HG02610 (cell line): ENCODE measurements around the gene RFX7.
"Not testable (repeated sequence)": the region's sequence is repeated elsewhere in the genome, so short reads cannot be mapped to it uniquely, and the experiment has no call there.

Source experiments
- ATAC-seq: cut with Tn5 transposase; IDR thresholded peaks from one replicate; pipeline ENCODE4 v1.9.1; 2021; ENCODE audit warnings: mild to moderate bottlenecking, moderate library complexity; ENCODE audit not compliant: unreplicated experiment

The RFX7 gene

DNA sequence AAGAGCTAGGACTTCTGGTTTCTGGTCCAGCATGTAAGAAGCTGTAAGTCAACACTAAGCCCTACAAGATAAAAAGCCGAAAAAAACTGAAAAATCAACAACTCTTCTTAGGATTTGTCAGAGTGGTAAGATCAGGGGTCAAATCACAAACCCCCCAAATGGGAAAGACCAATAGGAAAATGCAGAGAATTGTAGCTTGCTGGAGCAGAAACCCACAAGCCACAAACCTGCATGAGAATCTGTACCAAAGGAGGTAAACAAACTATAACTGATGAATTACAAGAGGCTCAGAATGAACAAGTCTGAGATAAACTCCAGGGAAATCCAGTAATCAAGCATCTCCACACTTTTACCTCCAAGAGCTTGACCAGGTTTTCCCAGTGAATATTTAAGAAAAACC lies 36.0 kb downstream of the RFX7 start:
- ATAC-seq = peak; percentile 47

DNA sequence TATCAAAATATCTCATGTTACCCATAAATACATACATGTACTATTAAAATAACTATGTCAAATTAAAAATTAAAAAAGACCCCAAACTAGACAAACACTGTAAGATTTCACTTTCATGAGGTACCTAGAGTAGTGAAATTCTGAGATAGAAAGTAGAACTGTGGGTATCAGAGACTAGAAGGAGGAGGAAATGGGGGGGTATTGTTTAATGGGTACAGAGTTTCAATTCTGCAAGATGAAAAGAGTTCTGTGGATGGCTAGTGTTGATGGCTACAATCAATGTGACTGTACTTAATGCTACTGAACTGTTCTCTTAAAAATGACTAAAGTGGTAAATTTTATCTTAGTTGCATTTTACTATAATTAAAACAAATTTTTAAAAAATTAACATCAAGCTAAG lies 36.6 kb downstream of the RFX7 start:
- ATAC-seq = peak; percentile 54

DNA sequence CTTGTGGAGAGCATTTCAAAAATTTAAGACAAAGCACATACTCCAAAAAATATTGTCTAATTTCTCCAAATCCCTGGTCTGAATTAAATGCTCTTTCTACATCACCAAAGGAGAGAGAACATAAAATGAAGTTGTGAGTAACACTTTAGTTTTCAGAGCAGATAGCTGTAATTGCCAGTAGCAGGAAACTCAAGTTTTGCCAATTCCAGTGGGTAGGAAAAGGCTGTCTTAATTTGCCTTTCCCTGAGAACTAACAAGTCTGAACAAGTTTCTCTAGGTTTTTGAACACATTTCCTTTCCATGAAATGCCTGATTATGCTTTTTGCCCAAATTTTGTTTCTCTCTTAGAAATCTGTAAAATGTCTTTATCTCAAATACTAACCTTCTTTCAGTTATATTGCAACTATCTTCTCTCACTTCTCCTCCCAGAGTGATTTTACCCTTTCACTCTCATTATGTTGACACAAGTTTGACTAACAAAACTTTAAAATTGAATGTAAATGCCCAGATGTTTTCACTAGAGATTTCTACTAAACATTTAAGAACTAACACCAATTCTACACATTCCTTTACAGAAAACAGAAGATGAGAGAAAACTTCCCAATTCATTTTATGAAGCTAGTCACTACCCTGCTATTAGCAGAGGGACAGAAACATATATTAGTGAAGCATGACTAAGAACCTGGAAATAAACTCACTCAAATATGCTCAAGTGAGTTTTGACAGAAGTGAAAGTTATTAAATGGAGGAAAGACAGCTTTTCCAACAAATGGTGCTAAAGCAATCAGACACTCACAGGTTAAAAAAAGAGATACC lies 38.4 kb downstream of the RFX7 start:
- ATAC-seq = no peak

DNA sequence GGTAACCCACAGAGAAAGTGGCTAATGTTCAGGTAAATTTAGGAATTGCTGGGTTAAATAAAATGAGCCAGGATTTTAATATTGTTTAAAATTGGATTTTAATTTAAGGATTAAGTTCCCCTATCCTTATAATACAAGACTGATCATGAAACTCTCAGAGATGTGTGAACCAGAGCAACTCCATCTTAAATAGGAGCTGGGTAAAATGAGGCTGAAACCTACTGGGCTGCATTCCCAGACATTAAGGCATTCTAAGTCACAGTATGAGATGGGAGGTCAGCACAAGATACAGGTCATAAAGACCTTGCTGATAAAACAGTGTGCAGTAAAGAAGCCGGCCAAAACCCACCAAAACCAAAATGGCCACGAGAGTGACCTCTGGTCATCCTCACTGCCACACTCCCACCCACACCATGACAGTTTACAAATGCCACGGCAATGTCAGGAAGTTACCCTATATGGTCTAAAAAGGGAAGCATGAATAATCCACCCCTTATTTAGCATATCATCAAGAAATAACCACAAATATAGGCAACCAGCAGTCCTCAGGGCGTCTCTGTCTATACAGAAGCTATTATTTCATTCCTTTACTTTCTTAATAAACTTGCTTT lies 40.3 kb downstream of the RFX7 start:
- not testable (repeated sequence) for ATAC-seq

DNA sequence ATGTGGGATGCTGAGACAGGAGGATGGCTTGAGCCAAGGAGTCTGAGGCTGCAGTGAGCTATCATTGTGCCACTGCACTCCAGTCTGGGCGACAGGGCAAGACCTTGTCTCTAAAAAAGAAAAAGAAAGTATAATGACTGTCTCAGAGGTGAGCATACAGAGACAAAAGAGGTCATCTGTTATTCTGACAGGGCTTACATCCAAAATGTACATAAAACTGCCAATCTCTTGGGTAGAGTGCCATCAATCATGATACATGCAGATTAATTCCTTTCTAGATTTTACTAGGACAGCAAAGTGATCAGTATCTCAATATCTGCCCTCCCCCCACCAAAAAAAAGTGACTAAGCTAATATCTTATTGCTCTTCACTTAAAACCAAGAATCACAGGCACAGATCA lies 41.0 kb downstream of the RFX7 start:
- ATAC-seq = no peak

DNA sequence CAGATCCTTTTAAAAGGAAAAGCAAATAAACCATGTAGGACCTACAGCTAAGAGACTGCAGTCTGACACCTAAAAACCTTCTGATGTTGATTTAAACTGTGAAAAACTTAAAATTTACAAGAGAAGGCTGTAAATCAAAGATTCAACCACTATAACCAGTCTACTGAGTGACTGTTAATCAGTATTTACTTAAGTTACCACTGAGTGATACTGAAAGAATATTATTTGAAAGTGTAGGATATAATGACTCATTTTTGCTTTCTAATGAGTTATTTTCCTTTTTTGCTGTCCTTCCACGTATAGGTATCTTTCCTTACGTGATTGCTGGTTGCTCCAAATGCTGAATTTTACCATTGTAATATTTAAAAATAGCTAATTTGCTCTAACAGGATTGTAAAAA lies 44.6 kb downstream of the RFX7 start:
- peak; percentile 83 for ATAC-seq

DNA sequence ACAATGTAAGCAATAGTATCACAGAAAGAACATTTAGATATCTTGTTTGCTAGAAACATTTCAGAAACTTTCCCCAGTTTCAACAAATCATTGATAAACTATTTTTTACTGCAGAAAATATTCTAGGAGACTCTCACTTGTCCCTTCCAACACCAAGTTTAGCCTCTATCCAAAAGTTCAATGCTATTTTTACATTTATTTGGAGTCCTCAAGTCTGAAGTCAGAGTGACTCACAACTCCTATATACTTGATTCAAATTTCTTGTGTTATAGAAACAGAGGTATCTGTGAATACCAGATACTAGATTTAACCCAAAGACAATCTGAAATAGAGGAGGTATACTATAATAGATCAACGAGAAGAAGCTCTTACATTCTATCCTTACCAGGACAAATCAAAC lies 49.6 kb downstream of the RFX7 start:
- ATAC-seq = no peak

DNA sequence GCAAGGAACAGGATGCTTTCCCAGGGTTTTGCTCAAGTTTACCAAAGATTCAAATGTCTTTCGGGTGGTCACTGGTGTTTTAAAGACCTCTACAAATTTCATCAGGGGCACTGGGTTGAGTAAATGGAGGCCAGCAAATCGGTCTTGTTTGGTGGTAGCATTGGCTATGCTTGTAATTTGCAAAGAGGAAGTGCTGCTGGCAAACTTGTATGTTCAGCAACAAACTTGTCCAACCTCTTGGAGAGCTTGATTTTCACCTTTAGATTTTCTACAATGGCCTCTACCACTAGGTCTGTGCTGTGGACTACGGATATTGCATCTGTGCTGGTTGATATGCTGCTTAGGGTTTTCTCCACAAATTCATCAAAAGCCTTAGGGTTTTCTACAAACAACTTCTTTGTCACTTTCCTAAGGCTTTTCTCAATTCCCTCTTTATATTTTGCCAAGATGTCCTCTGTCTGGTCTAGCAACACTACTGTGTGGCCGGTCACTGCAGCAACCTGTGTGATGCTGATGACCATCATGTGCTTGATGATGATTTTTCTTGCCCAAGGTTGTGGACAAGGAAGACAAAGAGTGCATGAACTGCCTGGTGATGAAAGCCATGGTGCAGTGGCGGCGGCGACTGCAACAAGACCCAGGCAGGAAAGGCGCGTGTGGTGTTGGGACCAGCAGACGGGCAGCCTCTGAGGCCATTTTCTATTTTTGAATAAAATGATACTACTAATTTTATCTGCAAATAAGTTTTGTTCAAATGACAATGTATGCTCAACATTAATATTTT lies 50.8 kb downstream of the RFX7 start:
- ATAC-seq = no peak

DNA sequence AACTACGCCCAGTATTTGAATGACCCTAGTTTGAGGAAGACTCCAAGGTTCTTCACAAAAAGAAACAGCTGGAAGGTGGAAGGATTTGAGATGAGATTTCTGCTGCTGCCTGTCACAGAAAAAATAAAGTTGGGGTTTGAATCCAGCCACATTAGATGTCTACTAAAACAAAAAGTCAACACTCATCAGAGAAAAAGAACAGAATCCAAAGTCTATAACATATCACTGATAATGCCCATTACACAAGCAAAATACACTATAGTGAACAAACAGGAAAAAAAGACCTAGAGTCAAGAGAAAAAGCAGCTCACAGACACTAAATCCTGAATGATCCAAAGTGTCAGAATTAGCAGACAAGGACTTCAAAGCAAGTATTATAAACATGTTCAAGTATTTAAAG lies 56.0 kb downstream of the RFX7 start:
- no peak for ATAC-seq

DNA sequence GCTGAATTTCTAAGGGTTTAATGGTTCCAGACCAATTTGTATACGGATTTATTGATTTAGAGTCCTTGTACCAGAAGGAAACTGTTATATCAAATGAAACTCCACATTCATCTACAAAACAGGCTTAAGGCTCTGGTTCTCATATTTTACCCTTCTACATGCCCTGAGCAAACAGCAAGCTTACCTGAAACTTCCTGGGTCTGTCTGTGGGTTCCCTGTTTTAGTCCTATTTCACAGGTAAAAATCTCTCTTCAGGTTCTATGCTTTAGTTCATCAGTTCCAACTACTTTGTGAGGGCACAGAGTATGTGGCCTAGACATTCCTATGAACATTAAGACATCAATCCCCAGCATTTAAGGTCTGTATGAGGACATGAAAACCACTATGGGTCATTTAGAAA lies 57.7 kb downstream of the RFX7 start:
- ATAC-seq = no peak

DNA sequence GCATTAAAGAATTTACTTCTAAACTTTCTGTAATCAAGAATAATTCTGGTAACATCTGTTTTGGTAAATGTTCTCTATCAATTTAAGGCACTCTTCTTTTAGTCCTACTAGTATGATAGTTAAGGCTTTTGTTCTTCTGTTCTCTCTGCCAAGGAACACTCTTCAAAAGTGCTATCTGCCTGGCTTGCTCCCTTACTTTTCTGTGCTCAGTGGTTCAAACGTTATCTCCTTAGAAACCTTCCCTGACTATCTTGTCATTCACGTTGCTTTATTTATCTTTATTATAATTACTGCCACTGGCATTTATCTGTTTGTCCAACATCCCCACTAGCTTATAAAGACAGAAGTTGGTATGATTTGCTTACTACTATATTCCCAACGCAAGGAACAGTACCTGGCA lies 59.2 kb downstream of the RFX7 start:
- ATAC-seq = no peak

DNA sequence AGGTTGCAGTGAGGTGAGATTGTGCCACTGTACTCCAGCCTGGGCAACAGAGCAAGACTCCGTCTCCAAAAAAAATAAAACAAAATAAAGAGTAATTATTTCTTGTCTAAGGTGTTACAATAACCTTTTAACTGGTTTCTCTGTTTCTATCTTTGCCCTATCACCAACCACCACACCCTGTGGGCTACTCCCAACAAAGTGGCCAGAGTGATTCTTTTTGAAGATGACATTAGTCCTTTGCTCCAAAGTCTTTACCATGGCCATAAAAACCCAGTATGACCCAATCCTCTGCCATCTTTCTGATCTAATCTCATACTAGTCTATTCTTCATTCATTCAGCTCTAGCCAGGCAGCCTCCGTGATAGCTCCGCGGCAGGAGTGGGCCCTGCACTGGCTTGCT lies 62.8 kb downstream of the RFX7 start:
- ATAC-seq = no peak

DNA sequence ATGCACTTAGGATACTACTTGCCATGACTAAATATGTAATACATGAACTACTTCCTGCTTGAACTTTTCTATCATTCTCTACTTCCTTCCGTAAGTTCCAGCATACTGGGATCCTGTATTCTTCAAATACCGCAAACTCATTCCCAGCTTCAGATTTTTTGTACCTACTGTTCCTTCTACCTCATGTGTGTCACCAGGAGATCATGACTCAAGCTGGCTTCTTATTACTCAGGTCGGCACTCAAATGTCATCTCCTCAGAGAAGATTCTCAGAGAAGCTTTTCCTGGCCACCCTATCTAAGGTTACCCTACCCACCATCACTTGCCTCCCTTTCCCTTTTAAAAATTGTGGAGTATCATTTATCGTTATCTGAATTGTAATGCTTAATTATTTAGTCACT lies 66.7 kb downstream of the RFX7 start:
- ATAC-seq = no peak

DNA sequence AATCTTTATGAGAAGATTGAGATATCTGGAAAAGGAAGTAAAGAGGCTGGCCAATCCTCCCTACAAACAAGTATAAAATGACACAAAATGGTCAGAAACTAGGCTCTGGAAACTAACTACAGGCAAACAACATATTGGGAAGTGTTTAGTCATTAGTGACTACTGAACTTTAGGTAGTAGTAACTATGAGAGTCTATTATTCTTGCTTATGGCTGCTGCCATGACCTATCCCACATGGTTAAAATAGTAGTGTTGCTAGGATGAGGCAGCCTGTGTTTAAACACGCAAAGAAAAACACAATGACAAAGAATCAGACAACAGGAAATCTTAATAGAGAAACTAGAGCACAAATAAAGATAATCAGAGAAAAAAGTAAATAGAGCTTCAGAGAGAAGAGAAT lies 67.9 kb downstream of the RFX7 start:
- no peak for ATAC-seq

DNA sequence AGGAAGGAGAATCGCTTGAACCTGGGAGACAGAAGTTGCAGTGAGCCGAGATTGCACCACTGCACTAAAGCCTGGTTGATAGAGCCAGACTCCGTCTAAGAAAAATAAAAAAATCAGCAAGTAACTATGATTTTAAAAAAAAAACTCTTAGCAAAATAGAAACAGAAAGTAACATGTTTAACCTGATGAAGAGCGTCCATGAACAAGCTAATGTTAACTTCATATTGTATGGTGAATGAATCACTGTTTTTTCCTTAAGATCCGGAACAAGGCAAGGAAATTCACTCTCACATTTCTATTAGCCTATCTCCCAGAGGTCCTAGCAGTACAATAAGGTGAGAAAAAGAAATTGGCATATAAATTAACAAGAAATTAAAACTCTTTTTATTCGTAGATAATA lies 69.0 kb downstream of the RFX7 start:
- ATAC-seq = no peak

DNA sequence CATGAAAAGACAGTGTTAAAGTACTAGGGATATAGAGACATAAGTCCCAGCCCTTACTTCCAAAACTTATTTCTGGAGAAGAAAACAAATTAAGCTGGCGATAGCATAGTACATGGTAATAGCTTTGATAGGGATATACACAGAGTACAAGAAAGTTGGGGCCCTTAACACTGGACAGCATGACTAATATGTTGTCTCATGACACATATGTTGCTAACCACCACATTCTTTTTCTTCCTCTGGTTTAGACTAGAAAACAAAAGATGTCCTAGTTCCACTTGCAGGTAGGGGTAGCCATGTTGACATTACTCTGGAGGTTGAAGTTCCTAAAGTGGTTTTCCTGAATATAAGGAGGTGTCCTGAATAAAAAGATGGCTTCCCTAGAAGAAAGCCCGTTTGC lies 75.3 kb downstream of the RFX7 start:
- ATAC-seq = peak; percentile 57

DNA sequence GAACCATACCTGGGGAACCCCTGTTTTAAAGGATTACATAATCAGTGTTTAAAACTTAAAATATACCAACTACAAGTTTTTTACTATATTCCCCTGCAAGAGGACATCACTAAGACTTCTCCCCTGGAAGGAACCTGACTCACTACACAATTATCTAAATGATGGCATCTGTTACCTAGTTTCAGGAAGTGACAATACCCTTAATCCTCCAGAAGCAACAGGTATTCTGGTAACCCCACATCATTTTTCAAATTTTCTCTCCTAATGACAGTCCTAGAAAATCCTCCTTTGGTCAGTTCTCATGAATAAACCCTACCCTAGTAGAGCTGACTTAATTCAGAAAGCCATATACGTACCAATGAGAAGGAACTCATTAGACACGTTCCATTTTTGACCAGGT lies 78.4 kb downstream of the RFX7 start:
- no peak for ATAC-seq

DNA sequence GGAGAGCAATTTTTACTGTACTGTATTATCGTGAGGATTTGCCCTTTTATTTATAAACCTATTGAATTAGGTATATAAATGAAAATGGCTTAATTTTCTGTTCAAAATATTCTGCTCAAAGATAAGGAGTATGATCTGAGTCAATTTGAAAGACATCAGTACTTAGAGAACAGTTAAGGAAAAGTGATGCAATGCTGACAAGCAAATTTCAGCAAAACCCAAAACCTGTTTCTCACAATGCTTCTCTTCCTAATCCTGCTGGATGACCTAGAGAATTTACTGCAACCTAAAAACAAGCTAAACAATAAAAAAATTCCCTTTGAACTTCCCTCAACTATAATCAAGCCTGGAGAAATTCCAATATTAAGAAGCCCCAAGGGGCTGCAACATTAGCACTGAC lies 82.7 kb downstream of the RFX7 start:
- no peak for ATAC-seq

DNA sequence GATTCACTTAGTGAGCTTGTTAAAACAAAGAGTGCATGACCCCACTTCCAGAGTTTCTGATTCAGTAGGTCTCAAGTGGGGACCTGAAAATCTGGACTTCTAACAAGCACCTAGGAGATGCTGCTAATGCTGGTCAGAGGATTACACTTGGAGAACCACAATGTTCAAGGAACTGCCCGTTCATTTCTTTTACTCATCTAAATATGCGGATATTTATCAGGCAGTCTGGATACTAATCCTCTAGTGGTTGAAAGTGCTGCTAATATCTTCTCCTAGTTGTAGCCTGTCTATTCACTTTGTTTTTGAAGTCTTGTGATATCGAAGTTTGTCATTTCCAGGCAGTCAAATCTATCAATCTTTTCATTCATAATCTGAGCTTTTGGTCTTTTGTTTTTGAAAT lies 86.8 kb downstream of the RFX7 start:
- no peak for ATAC-seq

DNA sequence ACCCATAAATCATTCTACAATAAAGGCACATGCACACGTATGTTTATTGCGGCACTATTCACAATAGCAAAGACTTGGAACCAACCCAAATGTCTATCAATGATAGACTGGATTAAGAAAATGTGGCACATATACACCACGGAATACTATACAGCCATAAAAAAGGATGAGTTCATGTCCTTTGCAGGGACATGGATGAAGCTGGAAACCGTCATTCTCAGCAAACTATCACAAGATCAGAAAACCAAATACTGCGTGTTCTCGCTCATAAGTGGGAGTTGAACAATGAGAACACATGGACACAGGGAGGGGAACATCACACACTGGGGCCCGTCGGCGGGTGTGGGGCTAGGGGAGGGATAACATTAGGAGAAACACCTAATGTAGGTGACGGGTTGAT lies 88.4 kb downstream of the RFX7 start:
- ATAC-seq = not testable (repeated sequence)

DNA sequence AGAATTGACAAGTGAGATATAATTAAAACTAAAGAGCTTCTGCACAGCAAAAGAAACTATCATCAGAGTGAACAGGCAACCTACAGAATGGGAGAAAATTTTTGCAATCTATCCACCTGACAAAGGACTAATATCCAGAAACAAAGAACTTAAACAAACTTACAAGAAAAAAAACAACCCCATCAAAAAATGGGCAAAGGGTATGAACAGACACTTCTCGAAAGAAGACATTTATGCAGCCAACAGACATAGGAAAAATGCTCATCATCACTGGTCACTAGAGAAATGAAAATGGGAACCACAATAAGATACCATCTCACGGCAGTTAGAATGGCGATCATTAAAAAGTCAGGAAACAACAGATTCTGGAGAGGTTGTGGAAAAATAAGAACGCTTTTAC lies 88.9 kb downstream of the RFX7 start:
- not testable (repeated sequence) for ATAC-seq

DNA sequence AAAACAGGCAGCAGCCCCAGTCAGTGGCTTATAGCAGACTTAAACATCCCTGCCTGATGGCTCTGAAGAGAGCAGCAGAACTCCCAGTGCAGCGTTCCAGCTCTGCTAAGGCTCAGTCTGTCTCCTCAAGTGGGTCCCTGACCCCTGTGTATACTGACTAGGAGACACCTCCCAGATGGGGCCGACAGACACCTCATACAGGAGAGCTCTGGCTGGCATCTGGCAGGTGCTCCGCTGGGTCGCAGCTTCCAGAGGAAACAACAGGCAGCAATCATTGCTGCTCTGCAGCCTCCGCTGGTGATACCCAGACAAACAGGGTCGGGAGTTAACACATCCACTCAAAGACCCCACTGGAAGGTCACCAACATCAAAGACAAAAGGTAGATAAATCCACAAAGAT lies 93.5 kb downstream of the RFX7 start:
- no peak for ATAC-seq
